ACC112 (cell line): ENCODE results near the gene GPC6.

ENCODE experiments used
- H2AFZ ChIP-seq: fragments of 200-600 bp; sonication (generic); one replicate; pipeline ENCODE4 v1.6.0; 2017; ENCODE audit warnings: antibody characterized with exemption, low read length; ENCODE audit not compliant: unreplicated experiment
- H3K27ac ChIP-seq: fragments of 200-600 bp; sonication (generic); 2 replicates; pipeline ENCODE4 v1.5.1; 2014; ENCODE audit warnings: low read depth, mild to moderate bottlenecking, antibody characterized with exemption, low read length, moderate library complexity
- H3K27me3 ChIP-seq: fragments of 200-600 bp; sonication (generic); 2 replicates; pipeline ENCODE4 v1.6.1; 2014; ENCODE audit warnings: mild to moderate bottlenecking, antibody characterized with exemption, low read length, moderate library complexity, mixed read lengths; ENCODE audit not compliant: insufficient read depth
- H3K36me3 ChIP-seq: fragments of 200-600 bp; sonication (generic); 2 replicates; pipeline ENCODE4 v1.6.1; 2016; ENCODE audit warnings: mild to moderate bottlenecking, antibody characterized with exemption, low read length, moderate library complexity, mixed read lengths; ENCODE audit not compliant: insufficient read depth
- H3K4me1 ChIP-seq: fragments of 200-600 bp; sonication (generic); one replicate; pipeline ENCODE4 v1.6.1; 2016; ENCODE audit warnings: low read length, mixed read lengths; ENCODE audit not compliant: insufficient read depth, unreplicated experiment, control insufficient read depth
- H3K4me3 ChIP-seq: fragments of 200-600 bp; sonication (generic); 2 replicates; pipeline ENCODE4 v1.5.1; 2014; ENCODE audit warnings: mild to moderate bottlenecking, low read depth, low read length
- H3K79me2 ChIP-seq: fragments of 200-600 bp; sonication (generic); one replicate; pipeline ENCODE4 v1.6.0; 2016; ENCODE audit warnings: low read length; ENCODE audit not compliant: control insufficient read depth, unreplicated experiment, insufficient read depth

The GPC6 gene

GRCh38 chr13:93729383-93729782 is 502.8 kb downstream of the GPC6 start:
- Histone ChIP-seq H3K27me3 (no peaks in the 10 kb centered on the region), H3K4me1 (peaks cover 12% of the 10 kb centered on the region), H3K79me2 (no peaks in the 10 kb centered on the region), H3K27ac (no peak overlapping the region), H3K36me3 (no peaks in the 10 kb centered on the region), H2AFZ (no peak overlapping the region), H3K4me3 (no peak overlapping the region)

- Histone ChIP-seq H2AFZ (no peak overlapping the region), H3K27ac (no peak overlapping the region), H3K36me3 (no peaks in the 10 kb centered on the region), H3K79me2 (no peaks in the 10 kb centered on the region), H3K27me3 (no peaks in the 10 kb centered on the region), H3K4me1 (peaks cover 15% of the 10 kb centered on the region), H3K4me3 (no peak overlapping the region)
Measured at GRCh38 chr13:93730780-93731179, 504.2 kb downstream of the GPC6 start.

GRCh38 chr13:93732186-93732585 is 505.6 kb downstream of the GPC6 start:
- Histone ChIP-seq H3K27me3 (no peaks in the 10 kb centered on the region), H3K4me1 (peaks cover 16% of the 10 kb centered on the region), H3K27ac (no peak overlapping the region), H2AFZ (no peak overlapping the region), H3K4me3 (no peak overlapping the region), H3K79me2 (no peaks in the 10 kb centered on the region), H3K36me3 (no peaks in the 10 kb centered on the region)

- no peak overlapping the region for H2AFZ ChIP-seq
- no peak overlapping the region for H3K4me3 ChIP-seq
- H3K27me3 ChIP-seq = no peaks in the 10 kb centered on the region
- no peaks in the 10 kb centered on the region for H3K79me2 ChIP-seq
- H3K27ac ChIP-seq = peak overlapping the region; percentile 36
- H3K36me3 ChIP-seq = no peaks in the 10 kb centered on the region
- peaks cover 7% of the 10 kb centered on the region for H3K4me1 ChIP-seq
Measured at GRCh38 chr13:93736081-93736480, 509.5 kb downstream of the GPC6 start.

- no peak overlapping the region for H3K27ac ChIP-seq
- peaks cover 7% of the 10 kb centered on the region for H3K4me1 ChIP-seq
- H3K27me3 ChIP-seq = no peaks in the 10 kb centered on the region
- no peaks in the 10 kb centered on the region for H3K79me2 ChIP-seq
- H2AFZ ChIP-seq = no peak overlapping the region
- H3K36me3 ChIP-seq = no peaks in the 10 kb centered on the region
- no peak overlapping the region for H3K4me3 ChIP-seq
Measured at GRCh38 chr13:93736909-93737308, 510.3 kb downstream of the GPC6 start.

- Histone ChIP-seq H3K4me3 (no peak overlapping the region), H3K79me2 (no peaks in the 10 kb centered on the region), H3K4me1 (peaks cover 7% of the 10 kb centered on the region), H3K27ac (no peak overlapping the region), H3K36me3 (no peaks in the 10 kb centered on the region), H2AFZ (no peak overlapping the region), H3K27me3 (no peaks in the 10 kb centered on the region)
Measured at GRCh38 chr13:93740334-93740733, 513.7 kb downstream of the GPC6 start.

GRCh38 chr13:93744033-93744432 is 517.4 kb downstream of the GPC6 start:
- Histone ChIP-seq H3K27me3 (no peaks in the 10 kb centered on the region), H3K4me3 (no peak overlapping the region), H2AFZ (no peak overlapping the region), H3K79me2 (no peaks in the 10 kb centered on the region), H3K36me3 (no peaks in the 10 kb centered on the region), H3K27ac (no peak overlapping the region), H3K4me1 (no peaks in the 10 kb centered on the region)

GRCh38 chr13:93744886-93745285 is 518.3 kb downstream of the GPC6 start:
- Histone ChIP-seq H3K27ac (no peak overlapping the region), H2AFZ (no peak overlapping the region), H3K4me1 (no peaks in the 10 kb centered on the region), H3K27me3 (no peaks in the 10 kb centered on the region), H3K4me3 (no peak overlapping the region), H3K36me3 (no peaks in the 10 kb centered on the region), H3K79me2 (no peaks in the 10 kb centered on the region)

- H3K27me3 ChIP-seq = no peaks in the 10 kb centered on the region
- no peak overlapping the region for H3K27ac ChIP-seq
- H3K4me1 ChIP-seq = no peaks in the 10 kb centered on the region
- no peak overlapping the region for H2AFZ ChIP-seq
- H3K36me3 ChIP-seq = no peaks in the 10 kb centered on the region
- H3K4me3 ChIP-seq = no peak overlapping the region
- no peaks in the 10 kb centered on the region for H3K79me2 ChIP-seq
Measured at GRCh38 chr13:93745884-93746283, 519.3 kb downstream of the GPC6 start.

GRCh38 chr13:93746589-93746988 is 520.0 kb downstream of the GPC6 start:
- H3K36me3 ChIP-seq = no peaks in the 10 kb centered on the region
- H3K27me3 ChIP-seq = no peaks in the 10 kb centered on the region
- H3K4me3 ChIP-seq = no peak overlapping the region
- no peaks in the 10 kb centered on the region for H3K4me1 ChIP-seq
- no peak overlapping the region for H2AFZ ChIP-seq
- no peak overlapping the region for H3K27ac ChIP-seq
- H3K79me2 ChIP-seq = no peaks in the 10 kb centered on the region

- Histone ChIP-seq H3K27me3 (no peaks in the 10 kb centered on the region), H3K4me3 (no peak overlapping the region), H3K36me3 (no peaks in the 10 kb centered on the region), H3K79me2 (no peaks in the 10 kb centered on the region), H3K27ac (no peak overlapping the region), H2AFZ (no peak overlapping the region), H3K4me1 (no peaks in the 10 kb centered on the region)
Measured at GRCh38 chr13:93750676-93751075, 524.1 kb downstream of the GPC6 start.
